Common myeloid progenitor, CD34-positive (primary cell): ENCODE results near the gene STPG3.
A peak's percentile ranks its signal among the peaks of the same experiment; 100 is the strongest.

Experiments
- CTCF ChIA-PET: fragments of 350-600 bp; sonication (Branson Sonifier 250); formaldehyde crosslinking; loops from one replicate; lab custom pipeline; 2021; ENCODE audit warnings: antibody characterized with exemption; lab: Charles Lee
- POLR2A ChIA-PET: fragments of 350-600 bp; sonication (Branson Sonifier 250); formaldehyde crosslinking; loops from one replicate; lab custom pipeline; 2021; ENCODE audit warnings: antibody characterized with exemption; lab: Charles Lee
- DNase-seq, 3 donors: peaks; one replicate each; pipeline versions ENCODE4 v3.0.0 to v3.0.0-alpha.2; 2013
- H3K27ac ChIP-seq, 2 experiments: 1 replicate in 1 of 2; 2 replicates in 1 of 2; pipeline ENCODE4 v1.7.0; 2013; ENCODE audit warnings: inconsistent platforms in 2 of 2, low read length in 2 of 2, mild to moderate bottlenecking in 2 of 2, low read depth in 1 of 2, moderate library complexity in 1 of 2; ENCODE audit not compliant: severe bottlenecking in 2 of 2, insufficient read depth in 1 of 2, poor library complexity in 1 of 2
- H3K27me3 ChIP-seq, 5 experiments: replicated peaks in 2 of 5; 1 replicate in 3 of 5; 2 replicates in 2 of 5; pipeline versions ENCODE4 v1.6.1 to v1.7.0; 2013; ENCODE audit warnings: low read length in 4 of 5, mild to moderate bottlenecking in 2 of 5, moderate library complexity in 2 of 5, inconsistent platforms in 1 of 5; ENCODE audit not compliant: insufficient read depth in 5 of 5, control insufficient read depth in 4 of 5
- H3K36me3 ChIP-seq, 4 experiments: 1 replicate in 2 of 4; 2 replicates in 2 of 4; pipeline versions ENCODE4 v1.6.1 to v1.7.0; 2013; ENCODE audit warnings: low read length in 3 of 4, control low read depth in 1 of 4, mild to moderate bottlenecking in 1 of 4; ENCODE audit not compliant: control insufficient read depth in 4 of 4, insufficient read depth in 4 of 4
- H3K4me1 ChIP-seq, 4 experiments: 1 replicate in 3 of 4; 2 replicates in 1 of 4; pipeline versions ENCODE4 v1.6.1 to v1.7.1; 2013; ENCODE audit warnings: low read length in 3 of 4, mild to moderate bottlenecking in 3 of 4, control low read depth in 1 of 4, inconsistent platforms in 1 of 4, moderate library complexity in 1 of 4; ENCODE audit not compliant: control insufficient read depth in 4 of 4, insufficient read depth in 4 of 4; ENCODE audit errors: control extremely low read depth in 1 of 4
- H3K4me3 ChIP-seq, 7 experiments: 1 replicate in 4 of 7; 2 replicates in 3 of 7; pipeline versions ENCODE4 v1.5.1 to v1.7.0; 2013; ENCODE audit warnings: mild to moderate bottlenecking in 7 of 7, low read length in 6 of 7, moderate library complexity in 6 of 7, inconsistent platforms in 2 of 7, low read depth in 2 of 7, control low read depth in 1 of 7; ENCODE audit not compliant: insufficient read depth in 4 of 7, control insufficient read depth in 1 of 7; ENCODE audit errors: extremely low read depth in 1 of 7
- H3K9me3 ChIP-seq, 5 experiments: 1 replicate in 4 of 5; 2 replicates in 1 of 5; pipeline versions ENCODE4 v1.6.1 to v1.7.1; 2013; ENCODE audit warnings: low read length in 4 of 5, mild to moderate bottlenecking in 2 of 5, inconsistent platforms in 1 of 5, low read depth in 1 of 5, moderate library complexity in 1 of 5; ENCODE audit not compliant: control insufficient read depth in 4 of 5, insufficient read depth in 2 of 5; ENCODE audit errors: control extremely low read depth in 1 of 5
- WGBS: methylation state at CpG from one replicate; pipeline ENCODE4 v1.1.5; 2013; ENCODE audit not compliant: insufficient coverage; 5-methylcytosine and 5-hydroxymethylcytosine counted together

STPG3 gene

DNA sequence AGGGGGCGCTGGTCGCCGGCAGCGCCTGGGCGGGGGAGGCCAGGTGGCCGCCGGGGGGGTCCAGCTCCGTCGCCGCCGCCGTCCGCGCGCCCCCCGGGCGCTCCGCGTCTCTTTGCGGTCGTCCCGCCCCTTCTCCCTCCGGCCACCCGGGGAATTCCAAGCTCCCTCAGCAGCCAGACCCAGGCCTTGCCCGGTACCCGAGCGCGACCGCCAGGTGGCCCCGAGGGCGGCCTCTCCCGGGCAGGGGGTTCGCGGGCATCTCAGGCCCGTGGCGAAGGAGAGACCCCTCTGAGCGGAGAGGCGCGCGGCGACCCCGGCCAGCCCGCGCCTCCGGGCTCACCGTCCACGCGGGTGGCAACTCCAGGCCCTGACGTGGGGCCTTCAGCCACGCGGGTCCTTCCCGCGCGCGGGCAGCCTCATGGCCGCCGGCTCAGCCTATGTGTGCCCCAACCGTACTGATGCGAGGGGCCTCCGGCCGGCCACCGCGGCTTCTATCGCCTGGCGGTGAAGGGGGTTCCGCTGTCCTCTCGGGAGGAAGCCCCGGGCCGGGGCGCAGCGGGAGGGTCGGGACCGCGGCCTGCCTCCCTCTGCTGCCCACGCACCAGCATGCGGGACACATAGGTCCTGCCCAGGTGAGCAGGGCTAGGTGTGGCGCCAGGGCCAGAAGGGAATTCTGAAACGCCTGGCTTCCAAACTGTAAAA, 51.5 kb downstream of the STPG3 start:
- CTCF ChIA-PET: interaction anchor here (0.7 to 5.6 kb wide), 14 partner anchors 10 to 141 kb away, joined by 3 to 56 read pairs (median 5); partner anchors contain the start of genes EXD3 and NOXA1
- POLR2A ChIA-PET: interaction anchor here (0.9 to 1.4 kb wide), 6 partner anchors 13 to 121 kb away, joined by 3 to 6 read pairs (median 4); partner anchors contain the start of genes EXD3 and NOXA1
- peak overlapping the region; percentile 25 to 74 (median 63) for H3K4me3 ChIP-seq
- no peaks in the 10 kb centered on the region for H3K36me3 ChIP-seq
- no peaks in the 10 kb centered on the region for H3K9me3 ChIP-seq
- H3K27me3 ChIP-seq: peaks cover 0 to 8% (median 2%) of the 10 kb centered on the region in 5 experiments
- WGBS: 2% methylated on average over 75 of the region's 78 CpGs
- DNase-seq: no peak
- peak overlapping the region in 1 of 2 experiments; percentile 25 for H3K27ac ChIP-seq
- peaks cover 5 to 70% (median 67%) of the 10 kb centered on the region in 4 experiments for H3K4me1 ChIP-seq
